SK-N-SH (cell line): ENCODE measurements around the gene KCTD4. TPM values are rescaled to one million over a fixed set of nuclear protein-coding genes. Genes with fewer than 3 reads are reported as not detected.

Experiments used
- CTCF ChIA-PET: fragments of 300-600, 350-600 bp; formaldehyde crosslinking; extraction: SDS; loops from one replicate; lab custom pipeline; 2021; lab: Yijun Ruan, JAX
- POLR2A ChIA-PET: fragments of 350-600 bp; sonication (Branson Sonifier 250); formaldehyde crosslinking; extraction: SDS; loops from one replicate; lab custom pipeline; 2020; ENCODE audit warnings: antibody characterized with exemption, inconsistent platforms; lab: Yijun Ruan, JAX
- DNase-seq: peaks from one replicate; pipeline ENCODE4 v3.0.0; 2012
- H2AFZ ChIP-seq: fragments of 200-600 bp; sonication (generic); 2 replicates; pipeline ENCODE4 v1.8.1; 2016; ENCODE audit warnings: antibody characterized with exemption, mild to moderate bottlenecking, low read depth
- H3F3A ChIP-seq: fragments of 200-600 bp; sonication (generic); replicated peaks from 2 replicates; pipeline ENCODE3; 2016; ENCODE audit warnings: antibody characterized with exemption, mild to moderate bottlenecking; ENCODE audit not compliant: insufficient read depth
- H3K27ac ChIP-seq, 2 experiments: fragments of 200-500 bp in 1 of 2; fragments of 200-600 bp in 1 of 2; sonication (Bioruptor generic) in 1 of 2; sonication (generic), shearing (Covaris generic) in 1 of 2; 2 replicates each; pipeline versions ENCODE4 v1.5.1 to v1.6.1; 2014 to 2016; ENCODE audit warnings: low read depth in 2 of 2, inconsistent platforms in 1 of 2, low read length in 1 of 2, mild to moderate bottlenecking in 1 of 2, mixed read lengths in 1 of 2
- H3K27me3 ChIP-seq: fragments of 200-600 bp; sonication (generic), shearing (Covaris generic); 2 replicates; pipeline ENCODE4 v1.6.1; 2016; ENCODE audit warnings: mixed run types; ENCODE audit not compliant: insufficient read depth
- H3K36me3 ChIP-seq, 2 experiments: fragments of 200-500 bp in 1 of 2; fragments of 200-600 bp in 1 of 2; sonication (Bioruptor generic) in 1 of 2; sonication (generic) in 1 of 2; replicated peaks in 1 of 2; 2 replicates each; pipeline versions ENCODE3 to v1.5.1; 2014 to 2016; ENCODE audit warnings: low read length in 1 of 2, mild to moderate bottlenecking in 1 of 2; ENCODE audit not compliant: insufficient read depth in 2 of 2, control insufficient read depth in 1 of 2
- H3K4me1 ChIP-seq, 2 experiments: fragments of 200-500 bp in 1 of 2; fragments of 200-600 bp in 1 of 2; sonication (Bioruptor generic) in 1 of 2; sonication (generic), shearing (Covaris generic) in 1 of 2; 2 replicates each; pipeline versions ENCODE4 v1.5.1 to v1.6.1; 2014 to 2016; ENCODE audit warnings: low read depth in 1 of 2, low read length in 1 of 2, mixed run types in 1 of 2; ENCODE audit not compliant: insufficient read depth in 2 of 2, control insufficient read depth in 1 of 2
- H3K4me2 ChIP-seq: fragments of 200-600 bp; sonication (generic), shearing (Covaris generic); 2 replicates; pipeline ENCODE4 v1.6.1; 2017; ENCODE audit warnings: mixed run types
- H3K4me3 ChIP-seq, 2 experiments: fragments of 200-500 bp in 1 of 2; fragments of 200-600 bp in 1 of 2; sonication (Bioruptor generic) in 1 of 2; sonication (generic), shearing (Covaris generic) in 1 of 2; 2 replicates each; pipeline versions ENCODE4 v1.5.1 to v1.8.1; 2014 to 2016; ENCODE audit warnings: low read depth in 2 of 2, inconsistent platforms in 1 of 2, low read length in 1 of 2, mild to moderate bottlenecking in 1 of 2, mixed read lengths in 1 of 2, moderate library complexity in 1 of 2
- H3K79me2 ChIP-seq: fragments of 200-600 bp; sonication (generic); 2 replicates; pipeline ENCODE4 v1.8.1; 2017; ENCODE audit warnings: mild to moderate bottlenecking; ENCODE audit not compliant: insufficient read depth
- H3K9ac ChIP-seq: fragments of 200-600 bp; sonication (generic); 2 replicates; pipeline ENCODE4 v1.6.1; 2017; ENCODE audit warnings: mixed run types
- H3K9me2 ChIP-seq: fragments of 200-600 bp; sonication (generic); 2 replicates; pipeline ENCODE4 v1.6.1; 2017; ENCODE audit warnings: mixed run types
- H3K9me3 ChIP-seq: fragments of 200-600 bp; sonication (generic); 2 replicates; pipeline ENCODE4 v1.6.1; 2017; ENCODE audit warnings: mixed run types, mild to moderate bottlenecking, moderate library complexity
- H4K20me1 ChIP-seq: fragments of 200-600 bp; sonication (generic); 2 replicates; pipeline ENCODE4 v1.6.1; 2017; ENCODE audit warnings: mild to moderate bottlenecking, mixed run types; ENCODE audit not compliant: insufficient read depth
- ELF1 ChIP-seq: IDR thresholded peaks from 2 replicates; pipeline ENCODE4 v1.4.0; 2012
- EZH2phosphoT487 ChIP-seq: fragments of 200-600 bp; sonication (generic); IDR thresholded peaks from 2 replicates; pipeline ENCODE4 v1.6.1; 2017; ENCODE audit warnings: low read depth, mixed run types, mild to moderate bottlenecking, antibody characterized with exemption, moderate library complexity, borderline replicate concordance
- FOXM1 ChIP-seq: IDR thresholded peaks from 2 replicates; pipeline ENCODE4 v1.4.0; 2012; ENCODE audit warnings: low read depth, mild to moderate bottlenecking
- GABPA ChIP-seq: IDR thresholded peaks from 2 replicates; pipeline ENCODE4 v1.4.0; 2012; ENCODE audit warnings: low read depth, mild to moderate bottlenecking
- GATA2 ChIP-seq: sonication (generic); formaldehyde crosslinking; IDR thresholded peaks from 2 replicates; pipeline ENCODE4 v1.5.0; 2020; ENCODE audit warnings: mild to moderate bottlenecking, missing genetic modification reagents
- JUND ChIP-seq: IDR thresholded peaks from 2 replicates; pipeline ENCODE4 v1.4.0; 2012
- MAX ChIP-seq: IDR thresholded peaks from 2 replicates; pipeline ENCODE4 v1.4.0; 2012; ENCODE audit warnings: low read depth
- MXI1 ChIP-seq: IDR thresholded peaks from 2 replicates; pipeline ENCODE4 v1.6.1; 2012; ENCODE audit warnings: mild to moderate bottlenecking, low read depth, low read length, improper control_type of control experiment
- NFIC ChIP-seq: IDR thresholded peaks from 2 replicates; pipeline ENCODE4 v1.4.0; 2012; ENCODE audit warnings: borderline replicate concordance
- NRF1 ChIP-seq: IDR thresholded peaks from 2 replicates; pipeline ENCODE4 v1.6.1; 2012; ENCODE audit warnings: low read depth, mild to moderate bottlenecking, low read length
- PBX3 ChIP-seq: IDR thresholded peaks from 2 replicates; pipeline ENCODE4; 2012
- RAD21 ChIP-seq: IDR thresholded peaks from 2 replicates; pipeline ENCODE4 v1.6.1; 2012; ENCODE audit warnings: mild to moderate bottlenecking, low read length
- RCOR1 ChIP-seq: fragments of 150-350 bp; IDR thresholded peaks from 2 replicates; pipeline ENCODE4 v1.6.1; 2017; ENCODE audit warnings: antibody characterized with exemption, low read length
- REST ChIP-seq: IDR thresholded peaks from 2 replicates; pipeline ENCODE4 v1.6.1; 2012; ENCODE audit warnings: mild to moderate bottlenecking, low read depth, low read length, moderate library complexity
- RFX5 ChIP-seq: IDR thresholded peaks from 2 replicates; pipeline ENCODE4 v1.6.1; 2012; ENCODE audit warnings: mild to moderate bottlenecking, improper control_type of control experiment, low read length
- RXRA ChIP-seq: IDR thresholded peaks from 2 replicates; pipeline ENCODE4 v1.4.0; 2012; ENCODE audit warnings: low read depth, mild to moderate bottlenecking, borderline replicate concordance
- SIN3A ChIP-seq: IDR thresholded peaks from 2 replicates; pipeline ENCODE4 v1.6.1; 2012; ENCODE audit warnings: low read depth, mild to moderate bottlenecking, low read length, moderate library complexity, borderline replicate concordance
- SMC3 ChIP-seq: IDR thresholded peaks from 2 replicates; pipeline ENCODE4 v1.6.1; 2012; ENCODE audit warnings: low read depth, low read length, improper control_type of control experiment
- TAF1 ChIP-seq: IDR thresholded peaks from 2 replicates; pipeline ENCODE4 v1.6.1; 2012; ENCODE audit warnings: low read depth, mild to moderate bottlenecking, low read length, moderate library complexity, borderline replicate concordance
- TCF12 ChIP-seq: IDR thresholded peaks from 2 replicates; pipeline ENCODE4 v1.4.0; 2012
- TEAD4 ChIP-seq: IDR thresholded peaks from 2 replicates; pipeline ENCODE4 v1.4.0; 2012; ENCODE audit warnings: mild to moderate bottlenecking, borderline replicate concordance; ENCODE audit not compliant: insufficient read depth
- WGBS: methylation state at CpG from one replicate; pipeline ENCODE4 v1.1.6; 2017; ENCODE audit warnings: low lambda C conversion rate; 5-methylcytosine and 5-hydroxymethylcytosine counted together
- polyA plus RNA-seq, 3 experiments: library from polyadenylated mRNA; depleted of rRNA; stranded (reverse); fragments of >200 nt; gene quantifications; 2 replicates each; pipeline ENCODE4 v1.2.3, GENCODE V29; 2012

KCTD4 gene
- polyA plus RNA-seq, 1 of the 3 experiments (the other 2 are of a cell fraction), result 0.56 TPM

- ChIA-PET CTCF (no interaction called here), POLR2A (no interaction called here)
- H3K4me3 ChIP-seq, result no peak overlapping the region
- H3K9me2 ChIP-seq, result no peaks in the 10 kb centered on the region
- H3K79me2 ChIP-seq, result peaks cover 30% of the 10 kb centered on the region; the same call in 1 of the 2 replicates
- H3K9me3 ChIP-seq, result no peaks in the 10 kb centered on the region; the same call in 1 of the 2 replicates
- H3K4me1 ChIP-seq, result peaks cover 2 to 37% of the 10 kb centered on the region in 2 experiments; a peak in 3 of 4 replicates
- peaks cover 17% of the 10 kb centered on the region for H3F3A ChIP-seq
- DNase-seq, result no peak
- 86% methylated on average over 3 of the region's 3 CpGs for WGBS
- H3K36me3 ChIP-seq, result peaks cover 2 to 3% of the 10 kb centered on the region in 2 experiments
- H4K20me1 ChIP-seq, result no peaks in the 10 kb centered on the region
- H3K27ac ChIP-seq, result peak overlapping the region in 1 of 2 experiments; percentile 21; a peak in 2 of 4 replicates
- TF ChIP-seq NRF1, result no peak
- TF ChIP-seq ELF1, result no peak
- TF ChIP-seq SIN3A, result no peak
- no peak for TF ChIP-seq TCF12
- no peak for TF ChIP-seq RFX5
- TF ChIP-seq GATA2 (CRISPR knock-in tag), result no peak
- no peak for TF ChIP-seq MXI1
- TF ChIP-seq SMC3, result no peak
- no peak overlapping the region for H3K9ac ChIP-seq
- H2AFZ ChIP-seq, result no peak overlapping the region
- 0 out of 2 replicates have a peak overlapping the region, but pooled peaks have one; percentile 17 for H3K4me2 ChIP-seq
- H3K27me3 ChIP-seq, result no peaks in the 10 kb centered on the region
These were observed 4.7 kb downstream of the KCTD4 start for GRCh38 chr13:45196096-45196495.

- Histone ChIP-seq H3K27me3 (no peaks in the 10 kb centered on the region), H3F3A (peaks cover 17% of the 10 kb centered on the region), H3K9me3 (no peaks in the 10 kb centered on the region; the same call in 1 of the 2 replicates), H3K9ac (no peak overlapping the region), H3K79me2 (peaks cover 29% of the 10 kb centered on the region; the same call in 1 of the 2 replicates), H3K4me2 (0 out of 2 replicates have a peak overlapping the region, but pooled peaks have one; percentile 17), H3K27ac (peak overlapping the region in 1 of 2 experiments; percentile 26; a peak in 1 of 4 replicates), H2AFZ (no peak overlapping the region), H3K9me2 (no peaks in the 10 kb centered on the region), H4K20me1 (no peaks in the 10 kb centered on the region), H3K4me3 (no peak overlapping the region), H3K36me3 (peaks cover 2 to 3% of the 10 kb centered on the region in 2 experiments), H3K4me1 (peaks cover 2 to 35% of the 10 kb centered on the region in 2 experiments; a peak in 3 of 4 replicates)
- POLR2A ChIA-PET, result no interaction called here
- CTCF ChIA-PET, result no interaction called here
- no peak for TF ChIP-seq ELF1
- no peak for TF ChIP-seq EZH2phosphoT487
- no peak for TF ChIP-seq SIN3A
- no peak for TF ChIP-seq RCOR1
- no peak for TF ChIP-seq TEAD4
- no peak for TF ChIP-seq MAX
- TF ChIP-seq GABPA, result no peak
- no peak for TF ChIP-seq TAF1
- TF ChIP-seq PBX3, result no peak
- TF ChIP-seq REST, result no peak
- TF ChIP-seq JUND, result no peak
- TF ChIP-seq RXRA, result no peak
- no peak for TF ChIP-seq RAD21
- no peak for TF ChIP-seq NFIC
- TF ChIP-seq FOXM1, result no peak
- TF ChIP-seq TCF12, result no peak
- no peak for DNase-seq
- WGBS, result 95% methylated on average over 1 of the region's 1 CpG
These were observed 5.4 kb downstream of the KCTD4 start for GRCh38 chr13:45195421-45195820.
